ENCODE measurements around the gene TOGARAM2.

GRCh38 chr2:29032189-29032588 is 51.1 kb downstream of the TOGARAM2 start:
- no peak for TF ChIP-seq CTCF (IDR thresholded peaks at IDR 0.05)
- no peak for TF ChIP-seq ZFX (IDR thresholded peaks at IDR 0.05; ENCODE audit: borderline replicate concordance)

Data from 22Rv1 (cell line).